NCI-H1417 (cell line): ENCODE data around the gene RRM2.
"Not testable (repeated sequence)": the region's sequence is repeated elsewhere in the genome, so short reads cannot be mapped to it uniquely, and the experiment has no call there.

ENCODE experiments used
- DNase-seq, 3 experiments: peaks; one replicate each; lab custom pipeline; 2025; lab: John Stamatoyannopoulos, UW

Gene RRM2

DNA sequence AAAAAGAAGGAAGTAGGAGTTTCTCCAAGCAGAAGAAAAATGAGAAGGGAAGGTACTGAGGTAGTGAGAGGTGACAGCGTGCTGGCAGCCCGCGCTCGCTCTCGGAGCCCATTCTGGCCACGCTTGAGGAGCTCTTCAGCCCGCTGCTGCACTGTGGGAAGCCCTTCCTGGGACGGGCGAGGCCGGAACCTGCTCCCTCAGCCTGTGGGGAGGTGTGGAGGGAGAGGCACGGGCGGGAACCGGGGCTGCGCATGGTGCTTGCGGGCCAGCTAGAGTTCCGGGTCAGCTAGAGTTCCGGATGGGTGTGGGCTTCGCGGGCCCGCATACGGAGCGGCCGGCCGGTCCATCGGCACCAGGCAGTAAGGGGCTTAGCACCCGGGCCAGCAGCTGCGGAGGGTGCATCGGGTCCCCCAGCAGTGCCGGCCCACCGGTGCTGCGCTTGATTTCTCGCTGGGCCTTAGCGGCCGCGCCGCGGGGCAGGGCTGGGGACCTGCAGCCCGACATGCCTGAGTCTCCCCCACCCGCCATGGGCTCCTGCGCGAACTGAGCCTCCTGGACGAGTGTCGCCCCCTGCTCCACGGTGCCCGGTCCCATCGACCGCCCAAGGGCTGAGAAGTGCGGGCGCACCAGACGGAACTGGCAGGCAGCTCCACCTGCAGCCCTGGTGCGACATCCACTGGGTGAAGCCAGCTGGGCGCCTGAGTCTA lies 31.2 kb upstream of the RRM2 start:
- no peak for DNase-seq

DNA sequence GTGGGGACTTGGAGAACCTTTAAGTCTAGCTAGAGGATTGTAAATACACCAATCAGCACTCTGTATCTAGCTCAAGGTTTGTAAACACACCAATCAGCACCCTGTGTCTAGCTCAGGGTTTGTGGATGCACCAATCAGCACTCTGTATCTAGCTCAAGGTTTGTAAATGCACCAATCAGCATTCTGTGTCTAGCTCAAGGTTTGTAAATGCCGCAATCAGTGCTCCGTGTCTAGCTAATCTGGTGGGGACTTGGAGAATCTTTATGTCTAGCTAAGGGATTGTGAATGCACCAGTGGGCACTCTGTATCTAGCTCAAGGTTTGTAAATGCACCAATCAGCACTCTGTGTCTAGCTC lies 30.7 kb upstream of the RRM2 start:
- DNase-seq: not testable (repeated sequence)

DNA sequence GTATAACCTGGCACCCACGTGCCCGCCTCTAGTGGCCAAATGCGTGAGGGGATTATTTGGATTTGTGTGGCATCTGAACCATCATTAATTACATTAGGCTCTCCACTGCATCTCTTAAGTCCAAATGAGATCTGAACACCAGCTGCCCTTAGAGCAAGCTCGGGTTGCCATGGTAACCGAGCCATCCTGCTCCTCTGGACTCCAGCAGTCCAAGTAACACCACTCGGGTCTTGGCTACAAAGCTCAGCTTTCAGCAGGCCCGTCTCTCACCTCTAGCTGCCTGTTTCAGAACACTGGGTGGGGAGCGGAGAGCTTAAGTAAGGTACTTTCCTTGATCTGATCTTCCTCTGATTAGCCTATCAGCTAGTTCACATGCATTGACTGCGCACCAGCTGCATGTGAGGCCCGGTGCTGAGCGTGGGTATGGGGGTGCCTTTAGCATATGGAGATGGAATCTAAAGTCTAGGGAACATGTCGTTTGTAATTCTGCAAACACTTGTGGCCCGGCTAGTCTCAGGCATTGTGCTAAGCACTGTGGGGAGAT lies 28.2 kb upstream of the RRM2 start:
- DNase-seq: peak; percentile 29 to 84 (median 51)

DNA sequence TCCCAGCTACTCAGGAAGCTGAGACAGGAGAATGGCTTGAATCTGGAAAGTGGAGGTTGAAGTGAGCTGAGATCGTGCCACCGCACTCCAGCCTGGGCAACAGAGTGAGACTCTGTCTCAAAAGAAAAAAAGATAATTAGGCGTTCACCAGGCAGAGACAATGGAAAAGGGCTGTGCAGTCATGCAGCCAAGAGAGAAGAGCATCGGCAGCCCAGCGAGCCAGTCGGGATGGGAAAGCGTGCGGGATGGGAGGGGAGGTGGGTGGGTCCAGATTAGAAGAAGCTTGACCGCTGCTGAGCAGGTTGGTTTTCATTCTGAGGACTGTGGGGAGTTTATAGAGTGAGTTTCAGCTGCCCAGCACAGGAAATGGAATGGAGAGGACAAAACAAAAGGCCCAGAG lies 27.4 kb upstream of the RRM2 start:
- no peak for DNase-seq

DNA sequence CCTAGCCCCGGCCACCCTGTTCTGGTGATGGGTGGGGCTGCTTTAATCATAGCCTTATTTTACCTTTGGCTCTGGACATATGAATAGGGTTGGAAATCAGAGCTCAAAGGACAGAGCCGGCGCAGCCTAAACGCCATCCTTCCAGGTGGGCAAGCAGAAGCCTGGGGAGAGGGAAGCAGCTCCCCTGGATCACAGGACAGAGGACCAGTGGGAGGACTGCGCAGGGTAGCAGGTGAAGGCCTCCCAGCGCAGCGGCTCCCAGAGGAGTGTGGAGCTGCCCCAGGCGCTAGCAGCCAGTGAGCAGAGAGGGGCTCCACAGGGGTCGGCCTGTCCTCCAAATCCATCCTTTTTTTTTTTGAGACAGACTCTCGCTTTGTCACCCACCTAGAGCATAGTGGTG lies 25.9 kb upstream of the RRM2 start:
- DNase-seq: no peak

DNA sequence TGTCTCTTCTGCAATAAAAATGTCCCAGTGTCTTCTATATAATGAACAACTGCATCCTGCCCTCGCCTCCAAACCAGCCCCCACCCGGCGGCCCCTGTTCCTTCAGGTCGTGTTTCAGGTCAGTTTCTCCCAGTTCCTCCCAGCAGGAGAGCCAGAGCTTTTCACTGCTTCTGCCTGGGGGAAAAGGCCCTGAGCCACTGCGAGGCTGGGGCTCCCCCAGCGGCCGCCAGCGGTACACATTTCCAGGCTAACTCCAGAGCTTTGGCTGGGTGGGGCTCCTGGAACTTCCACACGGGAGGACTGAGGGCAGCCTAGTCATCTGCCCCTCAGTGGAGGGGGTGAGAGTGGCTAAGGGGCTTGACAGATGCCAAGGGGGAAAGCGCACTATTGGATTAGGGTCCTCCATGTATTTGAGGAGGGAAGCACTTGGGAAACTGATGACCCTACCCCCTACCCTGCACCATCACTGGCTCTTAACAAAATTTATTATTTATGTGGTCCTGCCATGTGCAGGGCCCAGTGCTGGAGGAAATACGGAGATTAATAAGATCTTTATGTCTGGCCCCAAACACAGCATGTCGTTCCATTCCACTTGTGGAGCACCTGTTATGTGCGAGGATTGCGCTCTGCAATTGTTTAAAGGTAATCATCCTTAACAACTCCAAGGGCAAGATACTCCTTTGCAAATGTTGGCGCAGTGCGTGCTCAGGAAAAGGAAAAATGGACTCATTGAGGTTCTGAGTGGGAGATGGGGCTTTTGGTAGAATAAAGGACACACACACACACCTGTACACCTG lies 25.0 kb upstream of the RRM2 start:
- peak; percentile 73 to 92 (median 79) for DNase-seq

DNA sequence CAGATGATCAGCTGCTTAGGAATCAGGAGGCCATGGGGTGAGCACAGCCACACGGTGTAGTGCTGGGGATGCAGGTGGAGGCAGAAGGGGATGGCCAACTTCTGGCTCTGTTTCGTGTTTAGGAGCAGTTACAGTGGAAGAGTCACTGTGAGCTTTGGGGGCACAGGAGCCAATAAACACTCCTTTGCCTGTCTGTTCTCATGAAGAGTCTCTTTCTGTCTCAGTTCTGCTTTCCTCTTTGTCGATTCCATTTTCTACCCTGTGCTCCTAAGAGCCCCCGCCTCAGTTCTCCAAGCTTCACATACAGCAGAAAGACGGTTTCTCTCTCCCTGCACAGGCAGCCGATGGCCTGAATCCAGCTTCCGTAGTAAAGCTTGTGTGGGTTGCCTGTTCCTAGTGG lies 21.0 kb upstream of the RRM2 start:
- no peak for DNase-seq

DNA sequence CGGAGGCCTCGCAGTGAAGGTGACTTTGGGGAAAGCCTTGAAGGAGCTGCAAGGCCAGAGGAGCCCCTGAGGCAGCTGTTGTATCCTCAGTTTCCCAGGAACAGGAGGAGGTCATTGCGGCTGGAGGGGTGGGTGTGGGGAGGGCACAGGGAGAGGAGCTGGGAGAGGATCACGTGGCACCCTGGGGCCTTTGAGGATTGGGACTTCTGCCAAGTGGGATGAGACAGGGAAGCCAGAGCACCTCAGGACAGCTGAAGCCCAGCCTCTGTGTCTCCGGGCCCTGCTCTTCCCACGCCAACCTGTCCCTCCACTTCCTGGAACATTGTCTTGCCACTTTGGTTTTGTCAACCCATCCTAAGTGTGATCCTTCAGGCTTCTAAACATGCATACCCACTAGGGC lies 19.4 kb upstream of the RRM2 start:
- DNase-seq: peak; percentile 17 to 55 (median 25)

DNA sequence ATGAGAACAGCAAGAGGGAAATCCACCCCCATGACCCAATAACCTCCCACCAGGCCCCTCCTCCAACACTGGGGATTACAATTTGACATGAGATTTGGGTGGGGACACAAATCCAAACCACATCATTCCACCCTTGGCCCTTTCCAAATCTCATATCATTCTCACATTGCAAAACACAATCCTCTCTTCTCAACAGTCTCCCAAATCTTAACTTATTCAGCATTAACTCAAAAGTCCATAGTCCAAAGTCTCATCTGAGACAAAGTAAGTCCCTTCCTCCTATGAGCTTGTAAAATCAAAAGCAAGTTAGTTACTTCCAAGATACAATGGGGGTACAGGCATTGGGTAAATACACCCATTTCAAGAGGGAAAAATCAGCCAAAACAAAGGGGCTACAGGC lies 17.6 kb upstream of the RRM2 start:
- not testable (repeated sequence) for DNase-seq

DNA sequence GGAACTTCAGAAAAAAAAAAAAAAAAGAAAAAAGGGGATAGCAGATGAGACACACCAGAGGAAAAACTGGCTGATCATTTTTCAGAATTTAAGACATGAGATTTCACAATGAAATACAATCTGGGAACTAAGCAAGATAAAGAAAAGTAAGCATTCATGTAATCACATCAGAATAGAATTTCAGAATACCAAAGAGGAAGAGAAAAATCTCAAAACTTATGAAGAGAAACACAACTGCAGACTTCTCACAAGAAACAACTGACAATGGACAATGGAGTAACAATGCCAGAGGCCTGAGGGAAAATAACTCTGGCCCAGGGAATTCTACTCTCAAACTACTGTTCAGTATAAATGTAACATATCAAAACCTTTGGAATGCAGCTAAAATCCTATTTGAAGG lies 13.2 kb upstream of the RRM2 start:
- DNase-seq: no peak

DNA sequence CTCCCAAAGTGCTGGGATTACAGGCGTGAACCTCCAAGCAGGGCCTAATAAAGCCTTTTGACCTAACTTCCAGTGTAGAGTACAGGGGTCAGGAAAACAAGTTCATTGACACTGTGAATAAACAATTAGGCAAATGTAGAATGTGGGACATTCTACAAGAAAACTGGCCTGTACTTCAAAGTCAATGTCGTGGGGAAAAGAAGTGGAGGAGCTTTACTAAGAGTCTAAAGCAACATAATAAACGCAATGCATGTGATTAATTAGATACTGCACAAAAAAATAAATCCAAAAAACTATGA lies 3.6 kb upstream of the RRM2 start:
- DNase-seq: no peak

DNA sequence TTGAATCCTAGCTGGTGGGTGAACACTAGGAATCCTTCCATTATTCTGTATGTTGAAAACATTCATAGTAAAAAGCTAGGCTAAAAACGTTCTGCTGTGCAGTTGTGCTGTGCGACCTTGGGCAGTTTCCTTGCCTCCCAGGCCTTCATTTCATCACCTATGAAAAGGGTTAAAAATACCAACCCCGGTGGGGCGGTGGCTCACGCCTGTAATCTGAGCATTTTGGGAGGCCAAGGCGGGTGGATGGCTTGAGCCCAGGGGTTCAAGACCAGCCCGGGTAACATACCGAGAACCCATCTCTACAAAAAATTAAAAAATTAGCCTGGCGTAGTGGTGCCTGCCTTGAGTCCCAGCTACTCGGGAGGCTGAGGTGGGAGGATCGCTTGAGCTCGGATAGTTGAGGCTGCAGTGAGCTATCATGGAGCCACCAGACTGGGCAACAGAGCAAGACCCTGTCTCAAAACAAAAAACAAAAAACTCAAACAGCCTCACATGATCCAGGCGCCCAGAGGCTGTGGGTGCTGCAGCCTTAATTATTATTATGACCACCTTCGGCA lies 2.9 kb upstream of the RRM2 start:
- DNase-seq: no peak

DNA sequence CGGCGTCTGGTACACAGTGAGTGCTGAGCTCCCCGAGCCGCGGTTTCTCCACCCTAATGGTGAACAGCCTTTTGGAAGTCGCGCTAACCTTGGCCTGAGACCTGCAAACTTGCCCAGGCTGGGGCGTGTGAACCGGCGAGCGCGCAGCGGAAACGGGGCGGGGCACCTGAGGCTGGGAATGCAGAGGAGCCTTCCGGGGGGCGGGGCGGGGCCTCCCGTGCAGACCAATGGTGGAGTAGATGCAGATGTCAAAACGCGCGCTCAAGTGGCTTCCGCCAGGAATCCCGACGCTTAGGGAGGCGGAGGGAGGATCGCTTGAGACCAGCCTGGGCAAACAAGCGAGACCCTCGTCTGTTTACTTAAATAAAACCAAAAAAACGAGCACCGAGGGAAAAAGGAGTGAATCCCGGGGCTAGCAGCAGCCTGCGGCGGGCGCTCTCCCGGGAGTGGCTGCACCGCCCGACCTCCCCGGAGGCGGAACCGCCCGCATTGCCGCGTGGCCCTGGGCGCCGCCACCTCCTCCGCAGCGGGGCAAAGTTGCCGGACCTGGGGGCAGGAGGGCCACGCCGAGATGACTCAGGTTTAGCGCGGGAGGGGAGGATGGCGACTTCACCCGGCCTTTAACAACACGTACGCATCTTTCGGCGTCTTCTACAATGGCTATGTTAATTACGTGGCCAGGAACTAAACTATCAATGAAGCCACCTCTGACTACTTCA lies 2.2 kb upstream of the RRM2 start:
- DNase-seq: peak; percentile 99

DNA sequence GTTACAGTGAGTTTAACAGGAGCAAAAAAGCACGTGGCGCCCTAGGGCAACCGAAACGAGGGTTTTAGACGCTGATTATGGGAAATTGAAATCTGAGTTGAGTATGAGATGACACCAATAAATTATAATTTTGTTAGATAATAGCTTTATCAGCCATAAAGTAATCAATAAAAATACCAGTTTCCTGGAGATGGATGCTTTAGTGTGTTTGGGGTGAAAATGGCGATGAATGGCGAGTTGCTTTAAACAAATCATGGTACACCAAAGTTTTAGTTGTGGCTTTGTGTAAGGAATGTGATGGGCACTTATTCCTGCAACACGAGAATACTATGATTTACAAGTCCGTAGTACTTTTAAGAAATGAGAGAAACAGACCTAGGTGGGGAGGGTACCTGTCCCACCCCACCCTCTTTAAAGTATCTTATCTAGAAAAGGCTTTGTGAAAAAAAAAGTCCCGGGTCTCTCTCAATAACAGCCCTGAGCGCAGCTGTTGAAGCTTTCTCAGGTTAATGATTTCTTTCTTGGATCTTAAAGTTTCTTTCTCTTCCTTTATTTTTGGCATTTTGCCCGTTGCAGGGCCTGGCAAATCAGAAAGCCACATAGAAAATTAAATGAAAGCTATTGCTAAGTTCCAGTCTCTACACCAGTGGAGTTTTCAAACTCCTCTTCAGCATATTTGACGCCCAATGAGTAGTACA lies 1.5 kb upstream of the RRM2 start:
- peak in 1 of 3 experiments; percentile 78 for DNase-seq

DNA sequence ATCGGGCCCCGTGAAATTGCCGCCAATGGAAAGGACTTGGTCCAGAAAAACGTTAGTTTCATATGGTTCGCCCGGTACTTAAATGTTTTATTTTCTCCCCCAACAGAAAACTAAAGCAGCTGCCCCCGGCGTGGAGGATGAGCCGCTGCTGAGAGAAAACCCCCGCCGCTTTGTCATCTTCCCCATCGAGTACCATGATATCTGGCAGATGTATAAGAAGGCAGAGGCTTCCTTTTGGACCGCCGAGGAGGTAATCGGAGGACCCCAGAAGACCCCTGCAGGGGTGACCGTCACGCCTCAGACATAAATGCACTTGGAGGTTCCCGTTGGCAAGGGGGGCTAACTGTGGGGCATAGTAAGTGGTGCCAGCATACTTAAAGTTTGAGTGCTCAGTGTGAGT lies 742 bp downstream of the RRM2 start:
- DNase-seq: peak in 2 of 3 experiments; percentile 60 to 64

DNA sequence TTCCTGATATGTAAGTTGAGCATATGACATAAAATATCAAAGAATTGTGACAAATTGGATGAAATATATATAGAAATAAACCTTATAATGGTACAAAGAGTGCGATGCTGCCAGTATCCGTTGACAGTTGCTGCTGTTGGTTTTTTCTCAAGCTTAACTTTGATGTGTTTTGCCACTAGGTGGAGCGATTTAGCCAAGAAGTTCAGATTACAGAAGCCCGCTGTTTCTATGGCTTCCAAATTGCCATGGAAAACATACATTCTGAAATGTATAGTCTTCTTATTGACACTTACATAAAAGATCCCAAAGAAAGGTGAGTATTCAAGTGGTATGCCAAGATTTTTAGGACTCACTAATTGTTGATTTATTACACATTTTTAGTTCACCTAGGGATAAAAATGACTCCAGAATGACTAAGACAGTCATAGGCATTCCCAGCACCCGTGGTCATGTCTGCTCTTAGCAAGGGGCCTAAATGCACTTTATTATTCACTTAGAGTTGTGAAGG lies 2.1 kb downstream of the RRM2 start:
- DNase-seq: peak; percentile 68 to 91 (median 86)

DNA sequence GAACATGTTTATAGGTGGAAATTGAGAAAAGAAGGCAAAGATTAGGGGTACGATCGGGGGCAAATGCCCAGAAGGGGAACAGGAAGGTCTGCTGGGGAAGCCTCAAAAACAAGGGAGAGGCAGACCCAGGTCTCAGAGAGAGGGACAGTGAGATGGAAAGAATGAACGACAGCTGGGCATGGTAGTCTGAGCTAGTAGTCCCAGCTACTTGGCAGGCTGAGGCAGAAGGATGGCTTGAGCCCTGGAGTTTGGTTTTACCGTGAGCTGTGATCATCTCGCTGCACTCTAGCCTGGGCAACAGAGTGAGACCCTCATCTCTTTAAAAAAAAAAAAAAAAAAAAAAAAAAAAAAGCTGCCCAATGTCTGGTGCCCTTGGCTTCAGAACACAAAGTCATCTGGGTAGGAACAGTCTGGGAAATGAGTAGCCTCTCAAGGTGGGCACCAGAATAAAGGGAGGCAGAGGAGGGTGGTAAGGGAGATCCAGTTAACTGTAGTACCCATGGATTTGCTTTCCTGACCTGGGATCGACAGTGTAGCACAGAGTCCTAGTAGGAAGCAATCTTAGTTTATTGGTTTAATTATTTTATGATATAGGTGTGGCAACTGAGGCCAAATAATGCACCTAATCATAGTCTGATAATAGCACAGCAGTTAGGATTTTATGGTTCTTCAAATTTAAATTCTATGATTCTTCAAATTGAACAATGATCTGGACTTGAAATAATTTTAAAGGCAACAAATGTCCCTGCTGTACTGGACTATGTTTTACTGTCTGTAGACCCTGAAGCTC lies 3.5 kb downstream of the RRM2 start:
- no peak for DNase-seq

DNA sequence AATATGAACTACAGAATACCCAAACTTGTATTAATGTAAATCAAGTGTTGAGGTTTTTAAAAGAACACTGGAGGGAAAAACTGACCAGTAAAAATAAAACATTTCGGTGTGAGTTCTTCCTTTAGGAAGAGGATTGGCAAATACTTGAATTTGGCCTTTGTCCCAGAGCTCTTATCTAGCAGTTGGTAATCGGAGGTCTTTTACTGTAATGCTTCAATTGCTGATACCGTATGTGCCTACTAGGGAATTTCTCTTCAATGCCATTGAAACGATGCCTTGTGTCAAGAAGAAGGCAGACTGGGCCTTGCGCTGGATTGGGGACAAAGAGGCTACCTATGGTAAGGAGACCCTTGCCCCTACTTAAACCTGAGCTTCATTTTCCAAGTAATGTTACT lies 4.1 kb downstream of the RRM2 start:
- no peak for DNase-seq

DNA sequence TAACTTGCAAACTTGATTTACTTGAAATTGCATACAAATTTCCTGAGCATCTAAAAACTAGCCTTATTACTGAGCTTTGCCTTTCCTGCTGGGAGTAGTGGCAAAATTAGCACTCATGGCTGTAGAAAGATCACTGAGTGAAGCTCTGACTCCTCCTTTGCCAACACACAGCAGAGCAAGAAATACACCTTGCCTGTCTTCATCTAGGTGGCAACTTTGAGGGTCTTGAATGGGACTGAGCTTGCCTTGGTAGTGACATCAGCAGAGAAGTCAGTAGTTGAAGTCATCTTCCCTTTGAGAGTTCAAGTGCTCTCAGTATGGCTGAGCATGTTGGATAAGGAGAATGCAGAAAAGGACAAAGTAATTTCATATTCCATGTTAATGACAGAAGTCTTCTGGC lies 5.9 kb downstream of the RRM2 start:
- DNase-seq: no peak

DNA sequence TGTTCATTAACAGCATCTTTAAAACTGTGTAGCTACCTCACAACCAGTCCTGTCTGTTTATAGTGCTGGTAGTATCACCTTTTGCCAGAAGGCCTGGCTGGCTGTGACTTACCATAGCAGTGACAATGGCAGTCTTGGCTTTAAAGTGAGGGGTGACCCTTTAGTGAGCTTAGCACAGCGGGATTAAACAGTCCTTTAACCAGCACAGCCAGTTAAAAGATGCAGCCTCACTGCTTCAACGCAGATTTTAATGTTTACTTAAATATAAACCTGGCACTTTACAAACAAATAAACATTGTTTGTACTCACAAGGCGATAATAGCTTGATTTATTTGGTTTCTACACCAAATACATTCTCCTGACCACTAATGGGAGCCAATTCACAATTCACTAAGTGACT lies 7.0 kb downstream of the RRM2 start:
- peak in 2 of 3 experiments; percentile 23 to 61 for DNase-seq

DNA sequence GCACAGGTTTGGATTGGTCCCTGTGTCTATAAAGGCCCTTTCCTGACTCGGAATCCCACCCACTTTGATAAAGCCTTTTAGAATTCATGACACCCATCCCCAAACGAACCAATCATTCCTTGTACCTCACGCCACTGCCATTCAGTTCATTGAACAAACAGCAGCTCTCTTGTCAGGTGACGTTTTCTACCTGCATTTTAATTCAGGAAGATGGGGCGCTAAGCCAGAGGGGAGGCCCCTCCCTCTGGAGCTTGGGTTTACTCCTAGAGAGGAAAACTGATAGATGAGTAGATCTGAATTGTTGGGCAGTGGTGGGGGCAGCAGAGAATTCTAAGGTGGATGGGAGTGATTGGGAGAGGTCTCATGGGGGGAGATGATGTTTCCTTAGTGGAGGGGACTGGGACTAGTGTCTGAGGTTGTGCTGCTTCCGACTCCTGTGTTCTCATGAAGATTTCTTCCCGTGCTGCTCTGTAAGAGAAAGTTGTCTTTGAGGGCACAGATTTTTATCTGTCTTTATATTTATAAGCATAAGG lies 9.6 kb downstream of the RRM2 start:
- DNase-seq: peak in 2 of 3 experiments; percentile 33 to 36
